ENCODE data around the gene WASHC2A.
"Not testable (repeated sequence)": the region's sequence is repeated elsewhere in the genome, so short reads cannot be mapped to it uniquely, and the experiment has no call there.

GRCh38 chr10:50112419-50113112 lies 44.8 kb downstream of the WASHC2A start:
- TF ChIP-seq CTCF (IDR thresholded peaks at IDR 0.05); POLR2AphosphoS5 (IDR thresholded peaks at IDR 0.05; ENCODE audit: low read depth, low read length); USF2 (IDR thresholded peaks at IDR 0.05; ENCODE audit: borderline replicate concordance, low read depth, low read length); USF1 (IDR thresholded peaks at IDR 0.05; ENCODE audit: borderline replicate concordance, low read depth); EP300 (IDR thresholded peaks at IDR 0.05; ENCODE audit: borderline replicate concordance in 1 of 2, low read depth in 1 of 2, low read length in 1 of 2); MAX (IDR thresholded peaks at IDR 0.05; ENCODE audit: low read depth); YY1 (IDR thresholded peaks at IDR 0.05; ENCODE audit: low read depth); GABPA (IDR thresholded peaks at IDR 0.05; ENCODE audit: low read depth); RAD21 (IDR thresholded peaks at IDR 0.05; ENCODE audit: low read length); FOSL2 (IDR thresholded peaks at IDR 0.05; ENCODE audit: borderline replicate concordance, low read depth); FOXJ3 (CRISPR knock-in tag; IDR thresholded peaks at IDR 0.05); TAF1 (IDR thresholded peaks at IDR 0.05; ENCODE audit: borderline replicate concordance, low read depth, low read length): not testable (repeated sequence)

Data from SK-N-SH (cell line).